ENCODE results near the gene MLIP. TPM values are rescaled to one million over a fixed set of nuclear protein-coding genes. Genes with fewer than 3 reads are reported as not detected.
"Not testable (repeated sequence)": the region's sequence is repeated elsewhere in the genome, so short reads cannot be mapped to it uniquely, and the experiment has no call there.

MLIP gene
- total RNA-seq, 4 donors from 2014 or later = 3.1 to 16.7 (median 12.2) TPM

DNA sequence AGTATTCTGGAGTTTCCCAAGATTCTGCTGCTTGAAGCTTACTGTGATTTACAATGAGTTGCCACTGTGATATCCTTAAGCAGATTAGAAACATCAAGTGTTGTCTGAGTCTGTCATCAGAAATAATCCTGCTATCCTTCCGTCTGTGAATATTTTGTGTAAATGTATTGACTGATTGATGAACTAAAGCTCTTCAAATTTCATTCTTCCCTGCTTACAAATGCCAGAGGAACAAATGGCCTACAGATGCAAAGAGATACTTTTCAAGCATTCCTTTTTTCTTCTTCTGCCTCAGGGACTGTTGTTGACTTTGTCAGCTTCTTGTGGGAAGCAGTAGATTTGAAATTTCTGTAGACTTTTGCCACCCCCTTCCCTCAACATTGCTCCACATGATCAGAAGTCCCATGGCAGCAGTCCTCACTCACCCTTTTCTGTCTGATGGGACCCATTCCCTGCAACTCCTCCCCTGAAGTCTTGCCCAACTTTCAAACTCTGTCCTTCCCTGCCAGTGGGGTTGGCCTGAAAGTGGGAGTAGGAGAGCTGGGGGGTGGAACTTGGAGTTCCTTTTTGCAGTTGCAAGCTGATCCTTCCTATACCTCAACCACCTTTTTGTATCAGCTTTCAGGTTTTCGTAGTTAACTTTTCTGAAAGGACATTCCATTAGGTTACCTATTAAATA, 38.5 kb upstream of the MLIP start:
- WGBS = 78% methylated on average over 2 of the region's 2 CpGs
- no peaks in the 10 kb centered on the region for H3K36me3 ChIP-seq

DNA sequence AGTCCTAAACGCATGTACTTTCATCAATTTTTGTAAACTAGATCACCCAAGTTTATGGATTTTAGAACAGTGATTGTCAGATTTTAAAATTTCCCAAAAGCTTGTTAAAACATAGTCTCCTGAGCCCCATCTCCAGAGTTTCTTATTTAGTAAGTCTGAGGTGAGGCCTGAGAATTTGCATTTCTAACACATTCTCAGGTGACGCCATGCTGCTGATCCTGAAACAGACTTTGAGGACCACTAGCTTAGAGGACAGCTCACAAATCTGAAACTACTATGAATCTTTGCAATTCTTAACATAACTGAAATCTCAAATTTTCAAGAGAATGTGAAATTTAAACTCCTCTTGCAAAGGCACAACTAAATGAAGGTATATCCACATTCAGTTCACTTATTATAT, 37.8 kb upstream of the MLIP start:
- WGBS = 93% methylated on average over 2 of the region's 2 CpGs
- Histone ChIP-seq H3K9me3 (no peaks in the 10 kb centered on the region), H3K4me3 (no peak overlapping the region), H3K27me3 (no peaks in the 10 kb centered on the region), H3K27ac (no peak overlapping the region), H3K36me3 (no peaks in the 10 kb centered on the region), H3K4me1 (peaks cover 10% of the 10 kb centered on the region)
- no peak for DNase-seq (ENCODE audit: low spot score in 2 of 2)
- TF ChIP-seq POLR2AphosphoS5 (IDR thresholded peaks at IDR 0.05) = no peak
- TF ChIP-seq, protein P1, sequence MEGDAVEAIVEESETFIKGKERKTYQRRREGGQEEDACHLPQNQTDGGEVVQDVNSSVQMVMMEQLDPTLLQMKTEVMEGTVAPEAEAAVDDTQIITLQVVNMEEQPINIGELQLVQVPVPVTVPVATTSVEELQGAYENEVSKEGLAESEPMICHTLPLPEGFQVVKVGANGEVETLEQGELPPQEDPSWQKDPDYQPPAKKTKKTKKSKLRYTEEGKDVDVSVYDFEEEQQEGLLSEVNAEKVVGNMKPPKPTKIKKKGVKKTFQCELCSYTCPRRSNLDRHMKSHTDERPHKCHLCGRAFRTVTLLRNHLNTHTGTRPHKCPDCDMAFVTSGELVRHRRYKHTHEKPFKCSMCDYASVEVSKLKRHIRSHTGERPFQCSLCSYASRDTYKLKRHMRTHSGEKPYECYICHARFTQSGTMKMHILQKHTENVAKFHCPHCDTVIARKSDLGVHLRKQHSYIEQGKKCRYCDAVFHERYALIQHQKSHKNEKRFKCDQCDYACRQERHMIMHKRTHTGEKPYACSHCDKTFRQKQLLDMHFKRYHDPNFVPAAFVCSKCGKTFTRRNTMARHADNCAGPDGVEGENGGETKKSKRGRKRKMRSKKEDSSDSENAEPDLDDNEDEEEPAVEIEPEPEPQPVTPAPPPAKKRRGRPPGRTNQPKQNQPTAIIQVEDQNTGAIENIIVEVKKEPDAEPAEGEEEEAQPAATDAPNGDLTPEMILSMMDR (IDR thresholded peaks at IDR 0.05) = no peak
- TF ChIP-seq POLR2A (IDR thresholded peaks at IDR 0.05) = no peak
- TF ChIP-seq EP300 (IDR thresholded peaks at IDR 0.05) = no peak

More for the DNA sequence above, 38.5 kb upstream of the MLIP start:
- Histone ChIP-seq H3K9me3 (no peaks in the 10 kb centered on the region), H3K4me1 (peaks cover 10% of the 10 kb centered on the region), H3K27ac (no peak overlapping the region), H3K4me3 (no peak overlapping the region), H3K27me3 (no peaks in the 10 kb centered on the region)
- DNase-seq (ENCODE audit: low spot score in 2 of 2) = no peak
- TF ChIP-seq EP300 (IDR thresholded peaks at IDR 0.05) = no peak
- no peak for TF ChIP-seq POLR2A (IDR thresholded peaks at IDR 0.05)
- TF ChIP-seq, protein P1 (IDR thresholded peaks at IDR 0.05) = no peak
- TF ChIP-seq POLR2AphosphoS5 (IDR thresholded peaks at IDR 0.05) = no peak

DNA sequence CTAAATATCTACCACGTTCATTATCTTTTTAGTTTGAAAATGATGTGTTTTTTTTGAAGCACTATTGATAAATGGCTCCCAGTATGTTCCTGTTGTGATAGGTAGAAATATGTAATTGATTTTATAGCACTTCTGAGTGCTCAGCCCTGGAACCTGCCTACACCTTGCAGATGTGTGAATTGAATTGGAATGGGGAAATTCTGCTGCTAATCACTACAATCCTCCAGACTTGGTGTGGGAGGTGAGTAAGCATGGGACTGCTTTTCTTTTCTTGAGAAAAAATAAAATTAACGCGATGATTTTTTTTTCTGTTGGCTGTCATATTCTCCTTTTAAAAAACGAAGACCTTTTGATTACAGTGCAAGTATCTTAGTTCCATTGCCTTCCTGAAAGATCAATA, 37.1 kb upstream of the MLIP start:
- TF ChIP-seq EP300 (IDR thresholded peaks at IDR 0.05) (no peak), POLR2AphosphoS5 (IDR thresholded peaks at IDR 0.05) (no peak), POLR2A (IDR thresholded peaks at IDR 0.05) (no peak)
- TF ChIP-seq, protein P1 (IDR thresholded peaks at IDR 0.05) = no peak
- H3K27ac ChIP-seq = no peak overlapping the region
- H3K4me3 ChIP-seq = no peak overlapping the region
- DNase-seq (ENCODE audit: low spot score in 2 of 2) = no peak
- H3K36me3 ChIP-seq = no peaks in the 10 kb centered on the region
- WGBS = 79% methylated on average over 4 of the region's 4 CpGs
- no peaks in the 10 kb centered on the region for H3K27me3 ChIP-seq
- H3K9me3 ChIP-seq = no peaks in the 10 kb centered on the region
- H3K4me1 ChIP-seq = peaks cover 10% of the 10 kb centered on the region

DNA sequence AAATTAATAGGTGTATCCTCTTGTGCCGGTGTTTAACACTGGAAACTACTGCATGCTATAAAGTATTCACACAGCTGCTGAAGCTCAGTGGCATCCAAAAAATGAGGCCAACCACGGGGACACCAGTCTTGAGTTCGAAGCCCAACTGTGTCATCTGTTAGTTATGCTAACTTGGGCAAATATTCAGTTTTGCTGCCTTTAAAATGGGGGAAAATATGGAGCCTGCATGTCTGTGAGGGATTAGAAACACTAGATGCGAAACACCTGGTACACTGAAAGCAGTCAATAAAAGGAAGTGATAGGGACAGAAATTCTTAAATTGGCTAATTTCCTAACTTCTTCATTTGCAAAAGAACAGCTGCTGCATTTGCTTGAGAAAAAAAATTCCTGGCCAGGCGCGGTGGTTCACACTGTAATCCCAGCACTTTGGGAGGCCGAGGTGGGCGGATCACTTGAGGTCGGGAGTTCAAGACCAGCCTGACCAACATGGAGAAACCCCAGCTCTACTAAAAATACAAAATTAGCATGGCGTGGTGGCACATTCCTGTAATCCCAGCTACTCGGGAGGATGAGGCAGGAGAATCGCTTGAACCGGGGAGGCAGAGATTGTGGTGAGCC, 36.6 kb upstream of the MLIP start:
- no peak for DNase-seq (ENCODE audit: low spot score in 2 of 2)
- Histone ChIP-seq H3K27ac (no peak overlapping the region), H3K4me3 (no peak overlapping the region), H3K4me1 (peaks cover 10% of the 10 kb centered on the region), H3K36me3 (no peaks in the 10 kb centered on the region), H3K9me3 (no peaks in the 10 kb centered on the region), H3K27me3 (no peaks in the 10 kb centered on the region)
- no peak for TF ChIP-seq POLR2AphosphoS5 (IDR thresholded peaks at IDR 0.05)
- TF ChIP-seq, protein P1 (IDR thresholded peaks at IDR 0.05) = no peak
- TF ChIP-seq EP300 (IDR thresholded peaks at IDR 0.05) = no peak
- TF ChIP-seq POLR2A (IDR thresholded peaks at IDR 0.05) = no peak
- 73% methylated on average over 13 of the region's 13 CpGs for WGBS

DNA sequence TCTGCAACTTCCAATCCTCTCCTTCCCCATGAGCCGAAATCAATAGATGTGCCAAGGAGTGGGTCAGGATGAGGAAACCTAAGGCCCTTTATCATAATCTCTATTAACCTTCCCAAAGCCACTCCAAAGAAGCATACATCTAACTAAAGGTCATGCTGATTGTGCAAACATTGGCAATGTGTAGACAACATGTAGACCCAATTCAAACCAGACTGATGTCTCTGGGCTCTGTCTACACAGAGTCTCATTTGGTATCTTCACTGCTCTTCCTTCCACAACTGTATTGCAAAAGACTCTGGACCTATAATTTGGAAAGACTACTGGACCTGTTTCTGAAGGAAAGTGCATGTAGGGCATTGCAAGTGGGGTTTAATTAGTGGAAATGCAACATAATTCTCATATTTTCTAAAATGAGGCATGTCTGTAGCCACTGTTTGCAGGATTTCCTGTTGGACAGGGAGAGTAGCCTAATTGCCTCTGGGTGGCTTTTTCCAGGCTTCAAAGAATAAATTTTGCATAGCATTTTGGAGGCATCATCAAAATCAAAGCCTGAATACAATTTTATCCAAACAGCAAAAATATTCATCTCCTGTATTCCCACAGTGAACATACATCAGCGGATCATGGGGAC, 35.0 kb upstream of the MLIP start:
- Histone ChIP-seq H3K4me3 (no peak overlapping the region), H3K27me3 (no peaks in the 10 kb centered on the region), H3K36me3 (no peaks in the 10 kb centered on the region), H3K4me1 (peaks cover 3% of the 10 kb centered on the region), H3K27ac (no peak overlapping the region), H3K9me3 (no peaks in the 10 kb centered on the region)
- TF ChIP-seq, protein P1 (IDR thresholded peaks at IDR 0.05) = no peak
- TF ChIP-seq POLR2AphosphoS5 (IDR thresholded peaks at IDR 0.05) = no peak
- no peak for TF ChIP-seq EP300 (IDR thresholded peaks at IDR 0.05)
- no peak for TF ChIP-seq POLR2A (IDR thresholded peaks at IDR 0.05)
- no peak for DNase-seq (ENCODE audit: low spot score in 2 of 2)
- 89% methylated on average over 2 of the region's 2 CpGs for WGBS

DNA sequence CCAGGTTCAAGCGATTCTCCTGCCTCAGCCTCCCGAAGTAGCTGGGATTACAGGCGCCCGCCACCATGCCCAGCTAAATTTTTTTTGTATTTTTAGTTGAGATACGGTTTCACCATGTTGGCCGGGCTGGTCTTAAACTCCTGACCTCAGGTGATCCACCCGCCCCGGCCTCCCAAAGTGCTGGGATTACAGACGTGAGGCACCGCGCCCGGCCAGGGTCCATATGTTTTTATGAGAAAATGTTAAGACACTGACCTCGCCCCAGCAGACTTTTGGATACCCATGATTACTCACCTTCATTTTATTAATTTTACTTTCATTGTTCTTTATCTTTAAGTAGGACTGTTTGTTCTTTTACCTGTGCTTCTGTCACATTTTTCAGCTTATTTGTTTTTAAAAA, 29.7 kb upstream of the MLIP start:
- H3K9me3 ChIP-seq; H3K4me3 ChIP-seq; H3K36me3 ChIP-seq; DNase-seq (ENCODE audit: low spot score in 2 of 2); H3K27ac ChIP-seq; H3K27me3 ChIP-seq: not testable (repeated sequence)
- peaks cover 24% of the 10 kb centered on the region for H3K4me1 ChIP-seq
- WGBS = 97% methylated on average over 13 of the region's 13 CpGs

All from suprapubic skin (tissue), 4 donors.